Body of pancreas (tissue), 4 donors: ENCODE results near the gene ANKRD12.

Source experiments
- POLR2A ChIP-seq, 3 donors: fragments of 450-650 bp; IDR thresholded peaks; one replicate each; pipeline ENCODE4 v1.6.1; 2016; ENCODE audit warnings: antibody characterized with exemption in 3 of 3, mild to moderate bottlenecking in 2 of 3
- TF ChIP-seq, protein P1 (sequence below), 7 experiments: fragments of 450-650 bp in 4 of 7; fragments of 200-600 bp in 3 of 7; sonication (generic) in 3 of 7; IDR thresholded peaks; one replicate each; pipeline ENCODE4 v1.5.1; 2016 to 2019; ENCODE audit warnings: antibody characterized with exemption in 7 of 7

GRCh38 chr18:9177466-9177865, 40.9 kb downstream of the ANKRD12 start:
- TF ChIP-seq, protein P1, sequence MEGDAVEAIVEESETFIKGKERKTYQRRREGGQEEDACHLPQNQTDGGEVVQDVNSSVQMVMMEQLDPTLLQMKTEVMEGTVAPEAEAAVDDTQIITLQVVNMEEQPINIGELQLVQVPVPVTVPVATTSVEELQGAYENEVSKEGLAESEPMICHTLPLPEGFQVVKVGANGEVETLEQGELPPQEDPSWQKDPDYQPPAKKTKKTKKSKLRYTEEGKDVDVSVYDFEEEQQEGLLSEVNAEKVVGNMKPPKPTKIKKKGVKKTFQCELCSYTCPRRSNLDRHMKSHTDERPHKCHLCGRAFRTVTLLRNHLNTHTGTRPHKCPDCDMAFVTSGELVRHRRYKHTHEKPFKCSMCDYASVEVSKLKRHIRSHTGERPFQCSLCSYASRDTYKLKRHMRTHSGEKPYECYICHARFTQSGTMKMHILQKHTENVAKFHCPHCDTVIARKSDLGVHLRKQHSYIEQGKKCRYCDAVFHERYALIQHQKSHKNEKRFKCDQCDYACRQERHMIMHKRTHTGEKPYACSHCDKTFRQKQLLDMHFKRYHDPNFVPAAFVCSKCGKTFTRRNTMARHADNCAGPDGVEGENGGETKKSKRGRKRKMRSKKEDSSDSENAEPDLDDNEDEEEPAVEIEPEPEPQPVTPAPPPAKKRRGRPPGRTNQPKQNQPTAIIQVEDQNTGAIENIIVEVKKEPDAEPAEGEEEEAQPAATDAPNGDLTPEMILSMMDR (IDR thresholded peaks at IDR 0.05) = no peak
- no peak for TF ChIP-seq POLR2A (IDR thresholded peaks at IDR 0.05)
